Measurements from ENCODE around the gene CDK3.
"Not testable (repeated sequence)": the region's sequence is repeated elsewhere in the genome, so short reads cannot be mapped to it uniquely, and the experiment has no call there.

Gene CDK3

GRCh38 chr17:76000755-76001521 lies at the start of gene CDK3:
Gene CDK3 (plus strand): TSS chr17:76000855. CDS start chr17:76001426, 571 bp downstream.
- DNase-seq (ENCODE audit: low spot score): no peak

GRCh38 chr17:75950855-75951554 lies 49.6 kb upstream of the CDK3 start:
- DNase-seq (ENCODE audit: low spot score): no peak

GRCh38 chr17:75959051-75959838 lies 41.4 kb upstream of the CDK3 start:
- no peak for DNase-seq (ENCODE audit: low spot score)

- DNase-seq (ENCODE audit: low spot score): no peak
Measured at GRCh38 chr17:75959839-75960511, 40.7 kb upstream of the CDK3 start.

GRCh38 chr17:75965468-75965867 lies 35.2 kb upstream of the CDK3 start:
- DNase-seq (ENCODE audit: low spot score): no peak

- not testable (repeated sequence) for DNase-seq (ENCODE audit: low spot score)
Measured at GRCh38 chr17:75969044-75969443, 31.6 kb upstream of the CDK3 start.

- DNase-seq (ENCODE audit: low spot score): no peak
Measured at GRCh38 chr17:75970011-75970523, 30.6 kb upstream of the CDK3 start.

GRCh38 chr17:75970626-75971025 lies 30.0 kb upstream of the CDK3 start:
- no peak for DNase-seq (ENCODE audit: low spot score)

GRCh38 chr17:75975187-75975586 lies 25.5 kb upstream of the CDK3 start:
- not testable (repeated sequence) for DNase-seq (ENCODE audit: low spot score)

GRCh38 chr17:75975757-75976174 lies 24.9 kb upstream of the CDK3 start:
- no peak for DNase-seq (ENCODE audit: low spot score)

- no peak for DNase-seq (ENCODE audit: low spot score)
Measured at GRCh38 chr17:75976175-75976848, 24.3 kb upstream of the CDK3 start.

GRCh38 chr17:75978938-75979704 lies 21.5 kb upstream of the CDK3 start, which contains the start of the genes ACOX1 and TEN1:
Gene ACOX1 (minus strand): TSS chr17:75979166. CDS start chr17:75979073, 93 bp downstream.
Gene TEN1 (plus strand): TSS chr17:75979240. CDS start chr17:75986193, 6,953 bp downstream.
- peak; percentile 96 for DNase-seq (ENCODE audit: low spot score)

- DNase-seq (ENCODE audit: low spot score): no peak
Measured at GRCh38 chr17:75979705-75980187, 20.9 kb upstream of the CDK3 start.

GRCh38 chr17:75980188-75981018 lies 20.3 kb upstream of the CDK3 start:
- no peak for DNase-seq (ENCODE audit: low spot score)

- DNase-seq (ENCODE audit: low spot score): no peak
Measured at GRCh38 chr17:75981019-75981615, 19.5 kb upstream of the CDK3 start.

GRCh38 chr17:75983501-75984181 lies 17.0 kb upstream of the CDK3 start:
- DNase-seq (ENCODE audit: low spot score): no peak

- no peak for DNase-seq (ENCODE audit: low spot score)
Measured at GRCh38 chr17:75985986-75986385, 14.7 kb upstream of the CDK3 start.

GRCh38 chr17:75987041-75987440 lies 13.6 kb upstream of the CDK3 start:
- DNase-seq (ENCODE audit: low spot score): no peak
